ENCODE measurements around the gene SAMD9.

The SAMD9 gene

GRCh38 chr7:93053209-93053948, 64.4 kb downstream of the SAMD9 start:
- DNase-seq (ENCODE audit: low read depth) = no peak
- no peak for TF ChIP-seq CTCF (IDR thresholded peaks at IDR 0.05; ENCODE audit: low read depth, low read length)
- no peak for TF ChIP-seq MAX (IDR thresholded peaks at IDR 0.05; ENCODE audit: low read depth, low read length)
- TF ChIP-seq POLR2A (IDR thresholded peaks at IDR 0.05; ENCODE audit: extremely low read depth, insufficient read length) = no peak
- TF ChIP-seq MYC (IDR thresholded peaks at IDR 0.05; ENCODE audit: low read depth, low read length) = no peak
- H3K4me3 ChIP-seq (ENCODE audit: low read depth, low read length) = no peak overlapping the region

DNA sequence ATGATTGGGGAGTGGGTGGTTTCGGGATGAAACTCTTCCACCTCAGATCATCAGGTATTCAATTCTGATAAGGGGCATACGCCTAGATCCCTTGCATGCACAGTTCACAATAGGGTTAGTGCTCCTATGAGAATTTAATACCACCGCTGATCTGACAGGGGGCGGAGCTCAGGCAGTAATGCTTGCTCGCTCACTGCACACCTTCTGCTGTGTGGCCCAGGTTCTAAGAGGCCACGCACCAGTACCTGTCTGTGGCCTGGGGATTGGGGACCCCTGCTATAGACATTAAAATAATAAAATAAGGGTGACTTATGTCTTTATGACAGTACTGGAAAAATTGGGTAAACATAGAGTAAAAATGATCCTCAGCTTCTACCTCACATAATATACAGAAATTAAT, 66.1 kb downstream of the SAMD9 start:
- H3K4me3 ChIP-seq (ENCODE audit: low read depth, low read length) = no peak overlapping the region
- DNase-seq (ENCODE audit: low read depth) = no peak
- TF ChIP-seq CTCF (IDR thresholded peaks at IDR 0.05; ENCODE audit: low read depth, low read length) (no peak), MYC (IDR thresholded peaks at IDR 0.05; ENCODE audit: low read depth, low read length) (no peak), POLR2A (IDR thresholded peaks at IDR 0.05; ENCODE audit: extremely low read depth, insufficient read length) (no peak), MAX (IDR thresholded peaks at IDR 0.05; ENCODE audit: low read depth, low read length) (no peak)

Measured in NB4 (cell line).